Gastrocnemius medialis (tissue), 4 donors: ENCODE results near the gene UBR4. TPM values are rescaled to one million over a fixed set of nuclear protein-coding genes. Genes with fewer than 3 reads are reported as not detected.

Experiments
- ATAC-seq, 2 donors: fragments of 150-250 bp; one replicate each; pipeline ENCODE4 v1.9.1; 2016
- DNase-seq, 2 donors: peaks; one replicate each; pipeline ENCODE4 v3.0.0-alpha.2; 2019
- H3K27ac ChIP-seq, 4 donors: fragments of 200-600 bp; sonication (generic); 1 replicate in 1 of 4; 2 replicates in 3 of 4; pipeline ENCODE4 v1.5.1; 2016 to 2018; ENCODE audit warnings: mild to moderate bottlenecking in 2 of 4, moderate library complexity in 1 of 4
- H3K27me3 ChIP-seq, 3 donors: fragments of 200-600 bp; sonication (generic) in 2 of 3; 1 replicate in 1 of 3; 2 replicates in 2 of 3; pipeline versions ENCODE4 v1.5.1 to v1.6.0; 2016 to 2019; ENCODE audit warnings: mild to moderate bottlenecking in 1 of 3, moderate library complexity in 1 of 3
- H3K36me3 ChIP-seq, 2 donors: fragments of 200-600 bp; sonication (generic) in 1 of 2; one replicate each; pipeline ENCODE4 v1.5.1; 2017 to 2018
- H3K4me1 ChIP-seq, 2 donors: fragments of 200-600 bp; sonication (generic) in 1 of 2; one replicate each; pipeline ENCODE4 v1.5.1; 2016 to 2017; ENCODE audit warnings: mild to moderate bottlenecking in 2 of 2
- H3K4me3 ChIP-seq, 4 donors: fragments of 200-600 bp; sonication (generic) in 3 of 4; 1 replicate in 1 of 4; 2 replicates in 3 of 4; pipeline ENCODE4 v1.5.1; 2016 to 2019; ENCODE audit warnings: mild to moderate bottlenecking in 2 of 4
- H3K9me3 ChIP-seq, 3 donors: fragments of 200-600 bp; sonication (generic) in 2 of 3; 1 replicate in 1 of 3; 2 replicates in 2 of 3; pipeline ENCODE4 v1.5.1; 2016 to 2019
- POLR2A ChIP-seq, 2 donors: fragments of 450-650 bp; IDR thresholded peaks; one replicate each; pipeline ENCODE4 v1.6.1; 2017; ENCODE audit warnings: antibody characterized with exemption in 2 of 2, mild to moderate bottlenecking in 2 of 2, moderate library complexity in 2 of 2
- in situ Hi-C, 4 donors: fragments of 200-750 bp; cut with MboI; loops; one replicate each; pipeline versions ENCODE4 v1.15.0 to v1.8.0; 2017; ENCODE audit warnings: low sequenced_read_pairs in 4 of 4
- intact Hi-C: fragments of 100-400 bp; cut with DNase I; formaldehyde crosslinking; loops from one replicate; pipeline ENCODE4 v1.15.1; 2023; ENCODE audit warnings: low total_unique reads
- total RNA-seq, 4 donors: library from RNA; depleted of rRNA; stranded (reverse); fragments of >200 nt; gene quantifications; one replicate each; pipeline versions ENCODE4 v1.1.0 to v1.2.3, GENCODE V29; 2016
- TF ChIP-seq, protein P1 (sequence below), 5 experiments: fragments of 450-650 bp in 3 of 5; fragments of 200-600 bp in 2 of 5; sonication (generic) in 2 of 5; IDR thresholded peaks in 4 of 5; conservative IDR thresholded peaks in 1 of 5; 1 replicate in 4 of 5; 2 replicates in 1 of 5; pipeline ENCODE4 v1.5.1; 2016 to 2019; ENCODE audit warnings: antibody characterized with exemption in 5 of 5, mild to moderate bottlenecking in 3 of 5, moderate library complexity in 3 of 5

The UBR4 gene
- total RNA-seq, 4 donors from 2014 or later: 156 to 293 (median 197) TPM

DNA sequence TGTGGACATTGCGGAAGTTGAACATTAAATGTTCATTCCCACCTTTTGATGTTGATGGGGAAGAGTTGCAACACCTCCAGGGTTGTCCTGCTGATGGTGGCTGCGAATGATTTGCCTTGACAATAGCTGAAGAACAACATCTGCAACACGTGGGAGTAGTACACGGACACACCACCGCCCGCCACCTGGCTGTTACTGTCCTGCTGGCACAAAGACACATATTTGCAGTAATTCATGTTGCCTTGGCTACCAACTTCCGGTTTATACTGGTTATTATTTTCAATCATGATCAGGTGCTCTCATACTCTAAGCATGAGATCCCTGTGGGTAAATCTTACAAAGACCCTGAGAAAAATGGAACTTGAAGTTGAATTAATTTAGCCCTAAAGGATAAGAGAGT lies 55.2 kb downstream of the UBR4 start:
- Histone ChIP-seq H3K4me3 (no peak overlapping the region), H3K4me1 (peaks cover 3 to 8% of the 10 kb centered on the region in 2 donors), H3K27me3 (no peaks in the 10 kb centered on the region), H3K36me3 (peaks cover 15 to 100% of the 10 kb centered on the region in 2 donors), H3K9me3 (no peaks in the 10 kb centered on the region), H3K27ac (peak overlapping the region in 1 of 4 donors; percentile 29)
- no peak for DNase-seq
- TF ChIP-seq POLR2A (IDR thresholded peaks at IDR 0.05): no peak
- TF ChIP-seq, protein P1, sequence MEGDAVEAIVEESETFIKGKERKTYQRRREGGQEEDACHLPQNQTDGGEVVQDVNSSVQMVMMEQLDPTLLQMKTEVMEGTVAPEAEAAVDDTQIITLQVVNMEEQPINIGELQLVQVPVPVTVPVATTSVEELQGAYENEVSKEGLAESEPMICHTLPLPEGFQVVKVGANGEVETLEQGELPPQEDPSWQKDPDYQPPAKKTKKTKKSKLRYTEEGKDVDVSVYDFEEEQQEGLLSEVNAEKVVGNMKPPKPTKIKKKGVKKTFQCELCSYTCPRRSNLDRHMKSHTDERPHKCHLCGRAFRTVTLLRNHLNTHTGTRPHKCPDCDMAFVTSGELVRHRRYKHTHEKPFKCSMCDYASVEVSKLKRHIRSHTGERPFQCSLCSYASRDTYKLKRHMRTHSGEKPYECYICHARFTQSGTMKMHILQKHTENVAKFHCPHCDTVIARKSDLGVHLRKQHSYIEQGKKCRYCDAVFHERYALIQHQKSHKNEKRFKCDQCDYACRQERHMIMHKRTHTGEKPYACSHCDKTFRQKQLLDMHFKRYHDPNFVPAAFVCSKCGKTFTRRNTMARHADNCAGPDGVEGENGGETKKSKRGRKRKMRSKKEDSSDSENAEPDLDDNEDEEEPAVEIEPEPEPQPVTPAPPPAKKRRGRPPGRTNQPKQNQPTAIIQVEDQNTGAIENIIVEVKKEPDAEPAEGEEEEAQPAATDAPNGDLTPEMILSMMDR (IDR thresholded peaks at IDR 0.05 in 4 of 5, conservative IDR thresholded peaks at IDR 0.05 in 1 of 5): no peak
- ATAC-seq: no peak
- in situ Hi-C loops: loop anchor here in 1 of 4 donors (25.0 kb wide), 1 partner anchor 1607 kb away; no protein-coding TSS in a partner anchor
- intact Hi-C loops: no loop called here

- Histone ChIP-seq H3K4me1 (peaks cover 3 to 6% of the 10 kb centered on the region in 2 donors), H3K4me3 (no peak overlapping the region), H3K36me3 (peaks cover 2 to 100% of the 10 kb centered on the region in 2 donors), H3K27me3 (no peaks in the 10 kb centered on the region), H3K9me3 (no peaks in the 10 kb centered on the region), H3K27ac (no peak overlapping the region)
- in situ Hi-C loops (loop anchor here in 1 of 4 donors (25.0 kb wide), 1 partner anchor 1609 kb away; no protein-coding TSS in a partner anchor), intact Hi-C loops (no loop called here)
- no peak for TF ChIP-seq POLR2A (IDR thresholded peaks at IDR 0.05)
- TF ChIP-seq, protein P1 (IDR thresholded peaks at IDR 0.05 in 4 of 5, conservative IDR thresholded peaks at IDR 0.05 in 1 of 5): no peak
- ATAC-seq (no peak), DNase-seq (no peak)
These were observed 56.9 kb downstream of the UBR4 start for GRCh38 chr1:19153169-19153568.

GRCh38 chr1:19151537-19151936 lies 58.5 kb downstream of the UBR4 start:
- in situ Hi-C loops (loop anchor here in 1 of 4 donors (25.0 kb wide), 1 partner anchor 1611 kb away; no protein-coding TSS in a partner anchor), intact Hi-C loops (no loop called here)
- DNase-seq (no peak), ATAC-seq (no peak)
- Histone ChIP-seq H3K4me3 (no peak overlapping the region), H3K36me3 (peaks cover 6 to 100% of the 10 kb centered on the region in 2 donors), H3K27me3 (no peaks in the 10 kb centered on the region), H3K27ac (no peak overlapping the region), H3K4me1 (peaks cover 0 to 3% of the 10 kb centered on the region in 2 donors), H3K9me3 (no peaks in the 10 kb centered on the region)
- TF ChIP-seq, protein P1 (IDR thresholded peaks at IDR 0.05 in 4 of 5, conservative IDR thresholded peaks at IDR 0.05 in 1 of 5): no peak

GRCh38 chr1:19149736-19150135 lies 60.3 kb downstream of the UBR4 start:
- Histone ChIP-seq H3K27me3 (no peaks in the 10 kb centered on the region), H3K9me3 (no peaks in the 10 kb centered on the region), H3K36me3 (peaks cover 4 to 100% of the 10 kb centered on the region in 2 donors), H3K27ac (no peak overlapping the region), H3K4me1 (no peaks in the 10 kb centered on the region), H3K4me3 (no peak overlapping the region)
- DNase-seq (no peak), ATAC-seq (no peak)
- TF ChIP-seq, protein P1 (IDR thresholded peaks at IDR 0.05 in 4 of 5, conservative IDR thresholded peaks at IDR 0.05 in 1 of 5): no peak
- no peak for TF ChIP-seq POLR2A (IDR thresholded peaks at IDR 0.05)
- in situ Hi-C loops: loop anchor here in 1 of 4 donors (25.0 kb wide), 1 partner anchor 1613 kb away; no protein-coding TSS in a partner anchor
- intact Hi-C loops: loop anchor here (5.0 kb wide), 1 partner anchor 38 kb away; no protein-coding TSS in a partner anchor

DNA sequence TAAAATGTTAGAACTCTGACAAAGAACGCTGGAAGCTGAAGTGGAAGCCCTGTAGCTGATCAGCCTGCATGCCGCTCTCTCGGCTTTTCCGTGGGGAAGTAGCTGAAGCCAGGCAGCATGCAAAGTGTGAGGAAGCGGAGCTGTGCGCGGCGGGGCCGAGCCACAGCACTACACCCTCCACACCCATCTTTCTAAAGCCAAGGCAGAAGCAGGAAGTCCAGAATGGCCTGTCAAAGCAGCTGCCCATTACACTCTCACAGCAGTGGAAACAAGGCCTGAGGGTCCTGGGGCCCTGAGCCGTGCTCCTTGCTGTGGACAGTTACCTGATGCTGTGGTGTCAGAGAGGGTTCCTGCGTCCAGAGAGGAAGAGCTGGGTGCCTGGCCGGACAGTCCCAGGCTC lies 69.6 kb downstream of the UBR4 start:
- Histone ChIP-seq H3K9me3 (no peaks in the 10 kb centered on the region), H3K27me3 (no peaks in the 10 kb centered on the region), H3K27ac (peak overlapping the region in 1 of 4 donors; percentile 37), H3K4me3 (no peak overlapping the region), H3K36me3 (peaks cover 9 to 99% of the 10 kb centered on the region in 2 donors), H3K4me1 (no peaks in the 10 kb centered on the region)
- TF ChIP-seq, protein P1 (IDR thresholded peaks at IDR 0.05 in 4 of 5, conservative IDR thresholded peaks at IDR 0.05 in 1 of 5): no peak
- no peak for TF ChIP-seq POLR2A (IDR thresholded peaks at IDR 0.05)
- in situ Hi-C loops: no loop called here
- no peak for DNase-seq
- intact Hi-C loops: no loop called here
- no peak for ATAC-seq
